GM12878 (cell line): Measurements from ENCODE around the gene GNAT1. TPM values are rescaled to one million over a fixed set of nuclear protein-coding genes. Genes with fewer than 3 reads are reported as not detected.

Experiments
- BHLHE40 ChIP-seq, 2 experiments: fragments of 450-650 bp in 1 of 2; IDR thresholded peaks; 2 replicates each; pipeline ENCODE4 v1.6.1; 2011 to 2017; ENCODE audit warnings: low read depth in 2 of 2, borderline replicate concordance in 1 of 2, improper control_type of control experiment in 1 of 2, low read length in 1 of 2, mild to moderate bottlenecking in 1 of 2
- BRCA1 ChIP-seq: IDR thresholded peaks from 2 replicates; pipeline ENCODE4 v1.6.1; 2011; ENCODE audit warnings: low read depth, low read length, improper control_type of control experiment
- CUX1 ChIP-seq: IDR thresholded peaks from 2 replicates; pipeline ENCODE4 v1.6.1; 2012; ENCODE audit warnings: improper control_type of control experiment, low read depth, low read length; ENCODE audit not compliant: insufficient replicate concordance
- DPF2 ChIP-seq: fragments of 450-650 bp; IDR thresholded peaks from 2 replicates; pipeline ENCODE4 v1.6.1; 2017; ENCODE audit warnings: mild to moderate bottlenecking
- JUNB ChIP-seq: IDR thresholded peaks from 2 replicates; pipeline ENCODE4 v1.6.1; 2016; ENCODE audit warnings: antibody characterized with exemption, mild to moderate bottlenecking
- KLF5 ChIP-seq: fragments of 450-650 bp; IDR thresholded peaks from 2 replicates; pipeline ENCODE4 v1.6.1; 2014; ENCODE audit warnings: mild to moderate bottlenecking; ENCODE audit not compliant: partially characterized antibody
- LARP7 ChIP-seq: fragments of 450-650 bp; IDR thresholded peaks from 2 replicates; pipeline ENCODE4 v1.6.1; 2017; ENCODE audit warnings: mild to moderate bottlenecking
- MEF2B ChIP-seq: fragments of 450-650 bp; IDR thresholded peaks from 2 replicates; pipeline ENCODE4 v1.6.1; 2018; ENCODE audit warnings: mild to moderate bottlenecking, moderate library complexity; ENCODE audit not compliant: partially characterized antibody, poor library complexity, severe bottlenecking
- NFYB ChIP-seq: IDR thresholded peaks from 2 replicates; pipeline ENCODE4 v1.6.1; 2011; ENCODE audit warnings: low read depth, mild to moderate bottlenecking, low read length, improper control_type of control experiment, moderate library complexity; ENCODE audit not compliant: insufficient read depth
- NRF1 ChIP-seq: conservative IDR thresholded peaks from 2 replicates; pipeline ENCODE4 v1.6.1; 2011; ENCODE audit warnings: mild to moderate bottlenecking, low read depth, low read length, improper control_type of control experiment
- RAD51 ChIP-seq: fragments of 450-650 bp; IDR thresholded peaks from 2 replicates; pipeline ENCODE4 v1.6.1; 2016; ENCODE audit warnings: moderate library complexity, mild to moderate bottlenecking, inconsistent platforms
- RCOR1 ChIP-seq: conservative IDR thresholded peaks from 2 replicates; pipeline ENCODE4 v1.6.1; 2012; ENCODE audit warnings: low read depth, low read length, improper control_type of control experiment
- RUNX3 ChIP-seq: IDR thresholded peaks from 2 replicates; pipeline ENCODE4 v1.6.1; 2012; ENCODE audit warnings: low read length, inconsistent platforms
- SIN3A ChIP-seq: IDR thresholded peaks from 2 replicates; pipeline ENCODE4 v1.6.1; 2012; ENCODE audit warnings: low read depth, low read length, improper control_type of control experiment
- SREBF2 ChIP-seq: IDR thresholded peaks from 2 replicates; pipeline ENCODE4 v1.6.1; 2012; ENCODE audit warnings: mild to moderate bottlenecking, low read length
- STAT3 ChIP-seq: IDR thresholded peaks from 2 replicates; pipeline ENCODE4 v1.6.1; 2011; ENCODE audit warnings: low read depth, low read length, improper control_type of control experiment
- SUZ12 ChIP-seq: fragments of 200-600 bp; sonication (generic); IDR thresholded peaks from one replicate; pipeline ENCODE4 v1.6.1; 2018; ENCODE audit warnings: antibody characterized with exemption, mild to moderate bottlenecking; ENCODE audit not compliant: unreplicated experiment
- TCF3 ChIP-seq: IDR thresholded peaks from 2 replicates; pipeline ENCODE4 v1.6.1; 2012; ENCODE audit warnings: low read depth, mild to moderate bottlenecking, low read length, borderline replicate concordance; ENCODE audit not compliant: insufficient read depth
- TCF7 ChIP-seq: IDR thresholded peaks from 2 replicates; pipeline ENCODE4 v1.6.1; 2014; ENCODE audit warnings: antibody characterized with exemption, borderline replicate concordance
- ZNF384 ChIP-seq: IDR thresholded peaks from 2 replicates; pipeline ENCODE4 v1.6.1; 2012; ENCODE audit warnings: low read depth, mild to moderate bottlenecking, low read length, improper control_type of control experiment, borderline replicate concordance
- ZNF622 ChIP-seq: fragments of 450-650 bp; IDR thresholded peaks from 2 replicates; pipeline ENCODE4 v1.6.1; 2017; ENCODE audit warnings: mild to moderate bottlenecking, inconsistent platforms
- polyA plus RNA-seq, 11 experiments: library from polyadenylated mRNA; depleted of rRNA in 4 of 11; unstranded in 6 of 11; stranded (reverse) in 5 of 11; fragments of >200 nt; fragmentation: Nextera tagmentation in 4 of 11; fragmentation: Illumina TruSeq in 1 of 11; extraction: Ambion mirVana in 4 of 11; extraction: Trizol in 1 of 11; gene quantifications; 1 replicate in 1 of 11; 2 replicates in 10 of 11; pipeline versions ENCODE4 v1.2.1 to v1.2.3, GENCODE V29; 2011 to 2016; ENCODE audit warnings: inconsistent platforms in 2 of 11, missing spikeins in 2 of 11, low read depth in 1 of 11
- total RNA-seq, 4 experiments: library from RNA; depleted of rRNA in 3 of 4; stranded (reverse); fragments of >200 nt in 3 of 4; fragmentation: Illumina TruSeq in 1 of 4; extraction: Trizol in 1 of 4; gene quantifications; 2 replicates each; pipeline versions ENCODE4 v1.2.1 to v1.2.3, GENCODE V29; 2013 to 2021
- TF ChIP-seq, protein P1 (sequence below): fragments of 150-350 bp; IDR thresholded peaks from 2 replicates; pipeline ENCODE4 v1.6.1; 2016; ENCODE audit warnings: low read depth, low read length

Gene GNAT1
- total and polyA plus RNA-seq, 10 of the 15 experiments (the other 5 are each of a cell fraction or from before 2014, with no cell fraction given): not detected

GRCh38 chr3:50245831-50246516 is 54.6 kb downstream of the GNAT1 start (continued):
- TF ChIP-seq, protein P1, sequence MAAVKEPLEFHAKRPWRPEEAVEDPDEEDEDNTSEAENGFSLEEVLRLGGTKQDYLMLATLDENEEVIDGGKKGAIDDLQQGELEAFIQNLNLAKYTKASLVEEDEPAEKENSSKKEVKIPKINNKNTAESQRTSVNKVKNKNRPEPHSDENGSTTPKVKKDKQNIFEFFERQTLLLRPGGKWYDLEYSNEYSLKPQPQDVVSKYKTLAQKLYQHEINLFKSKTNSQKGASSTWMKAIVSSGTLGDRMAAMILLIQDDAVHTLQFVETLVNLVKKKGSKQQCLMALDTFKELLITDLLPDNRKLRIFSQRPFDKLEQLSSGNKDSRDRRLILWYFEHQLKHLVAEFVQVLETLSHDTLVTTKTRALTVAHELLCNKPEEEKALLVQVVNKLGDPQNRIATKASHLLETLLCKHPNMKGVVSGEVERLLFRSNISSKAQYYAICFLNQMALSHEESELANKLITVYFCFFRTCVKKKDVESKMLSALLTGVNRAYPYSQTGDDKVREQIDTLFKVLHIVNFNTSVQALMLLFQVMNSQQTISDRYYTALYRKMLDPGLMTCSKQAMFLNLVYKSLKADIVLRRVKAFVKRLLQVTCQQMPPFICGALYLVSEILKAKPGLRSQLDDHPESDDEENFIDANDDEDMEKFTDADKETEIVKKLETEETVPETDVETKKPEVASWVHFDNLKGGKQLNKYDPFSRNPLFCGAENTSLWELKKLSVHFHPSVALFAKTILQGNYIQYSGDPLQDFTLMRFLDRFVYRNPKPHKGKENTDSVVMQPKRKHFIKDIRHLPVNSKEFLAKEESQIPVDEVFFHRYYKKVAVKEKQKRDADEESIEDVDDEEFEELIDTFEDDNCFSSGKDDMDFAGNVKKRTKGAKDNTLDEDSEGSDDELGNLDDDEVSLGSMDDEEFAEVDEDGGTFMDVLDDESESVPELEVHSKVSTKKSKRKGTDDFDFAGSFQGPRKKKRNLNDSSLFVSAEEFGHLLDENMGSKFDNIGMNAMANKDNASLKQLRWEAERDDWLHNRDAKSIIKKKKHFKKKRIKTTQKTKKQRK: no peak
- TF ChIP-seq TCF3 (0 out of 2 replicates have a peak, but pooled peaks have one; percentile 20), SIN3A (no peak; the same call in 1 of the 2 replicates), SREBF2 (no peak), KLF5 (no peak), SUZ12 (no peak), RCOR1 (no peak), RUNX3 (no peak), BRCA1 (no peak), TCF7 (no peak), BHLHE40 (IDR thresholded peaks at IDR 0.05; ENCODE audit: borderline replicate concordance in 1 of 2, low read depth in 2 of 2, low read length in 1 of 2) (peak; percentile 90 to 95), ZNF384 (no peak), LARP7 (no peak; the same call in 1 of the 2 replicates), STAT3 (no peak), NRF1 (no peak), JUNB (no peak), CUX1 (no peak), RAD51 (no peak), NFYB (no peak), ZNF622 (no peak), MEF2B (peak; percentile 53), DPF2 (peak; percentile 68)
